ENCODE data around the gene ZNF777.
"Not testable (repeated sequence)": the region's sequence is repeated elsewhere in the genome, so short reads cannot be mapped to it uniquely, and the experiment has no call there.

Gene ZNF777

GRCh38 chr7:149404396-149404795 is 56.5 kb downstream of the ZNF777 start:
- Histone ChIP-seq H3K18ac (ENCODE audit: low read depth in 1 of 2, low read length in 2 of 2) (no peak overlapping the region), H3K4me1 (ENCODE audit: control insufficient read depth, insufficient read depth, low read depth, low read length) (no peaks in the 10 kb centered on the region), H2BK12ac (ENCODE audit: low read length in 2 of 2) (no peak overlapping the region), H3K23ac (ENCODE audit: low read length in 2 of 2) (no peak overlapping the region), H3K4me2 (ENCODE audit: low read length, poor library complexity, severe bottlenecking) (no peak overlapping the region), H2AFZ (ENCODE audit: low read depth, low read length) (no peak overlapping the region), H3K14ac (ENCODE audit: low read length in 2 of 2) (no peak overlapping the region), H3K79me1 (replicated peaks; ENCODE audit: low read length, poor library complexity, severe bottlenecking) (no peaks in the 10 kb centered on the region), H4K91ac (ENCODE audit: low read length) (no peak overlapping the region), H3K4me3 (ENCODE audit: insufficient read depth in 1 of 2, low read depth in 1 of 2, low read length in 2 of 2) (no peak overlapping the region), H2BK5ac (ENCODE audit: low read depth, low read length, poor library complexity, severe bottlenecking) (no peak overlapping the region), H3K27me3 (ENCODE audit: control insufficient read depth in 1 of 2, insufficient read depth in 1 of 2, low read length in 2 of 2) (peaks cover 0 to 17% of the 10 kb centered on the region in 2 experiments), H3K9me3 (ENCODE audit: control insufficient read depth, low read length) (no peaks in the 10 kb centered on the region), H2AK5ac (ENCODE audit: low read length, severe bottlenecking) (no peak overlapping the region), H3K4ac (ENCODE audit: low read depth in 1 of 2, low read length in 2 of 2) (no peak overlapping the region), H3K36me3 (ENCODE audit: control insufficient read depth in 1 of 2, insufficient read depth in 2 of 2, low read depth in 1 of 2, low read length in 2 of 2) (no peaks in the 10 kb centered on the region), H4K8ac (ENCODE audit: low read length) (no peak overlapping the region), H2BK120ac (ENCODE audit: low read depth, low read length) (no peak overlapping the region), H3K27ac (ENCODE audit: low read length, poor library complexity, severe bottlenecking) (no peak overlapping the region), H2BK15ac (ENCODE audit: low read depth, poor library complexity, severe bottlenecking) (no peak overlapping the region), H3K9ac (ENCODE audit: low read length) (no peak overlapping the region)
- 94% methylated on average over 12 of the region's 12 CpGs for whole genome bisulfite sequencing
- no peak for DNase-seq

GRCh38 chr7:149398195-149398820 is 62.6 kb downstream of the ZNF777 start:
- Histone ChIP-seq H3K9me3 (ENCODE audit: control insufficient read depth, low read length) (peaks cover 8% of the 10 kb centered on the region), H3K18ac (ENCODE audit: low read depth in 1 of 2, low read length in 2 of 2) (no peak overlapping the region), H3K4me2 (ENCODE audit: low read length, poor library complexity, severe bottlenecking) (no peak overlapping the region), H3K27me3 (ENCODE audit: control insufficient read depth in 1 of 2, insufficient read depth in 1 of 2, low read length in 2 of 2) (peaks cover 8 to 15% of the 10 kb centered on the region in 2 experiments), H3K36me3 (ENCODE audit: control insufficient read depth in 1 of 2, insufficient read depth in 2 of 2, low read depth in 1 of 2, low read length in 2 of 2) (no peaks in the 10 kb centered on the region), H3K14ac (ENCODE audit: low read length in 2 of 2) (no peak overlapping the region), H3K9ac (ENCODE audit: low read length) (no peak overlapping the region), H2AFZ (ENCODE audit: low read depth, low read length) (no peak overlapping the region), H2BK5ac (ENCODE audit: low read depth, low read length, poor library complexity, severe bottlenecking) (no peak overlapping the region), H3K79me1 (replicated peaks; ENCODE audit: low read length, poor library complexity, severe bottlenecking) (no peaks in the 10 kb centered on the region), H4K91ac (ENCODE audit: low read length) (no peak overlapping the region), H3K27ac (ENCODE audit: low read length, poor library complexity, severe bottlenecking) (no peak overlapping the region), H2BK120ac (ENCODE audit: low read depth, low read length) (no peak overlapping the region), H3K4me1 (ENCODE audit: control insufficient read depth, insufficient read depth, low read depth, low read length) (no peaks in the 10 kb centered on the region), H2AK5ac (ENCODE audit: low read length, severe bottlenecking) (no peak overlapping the region), H2BK12ac (ENCODE audit: low read length in 2 of 2) (no peak overlapping the region), H2BK15ac (ENCODE audit: low read depth, poor library complexity, severe bottlenecking) (no peak overlapping the region), H3K23ac (ENCODE audit: low read length in 2 of 2) (no peak overlapping the region), H3K4ac (ENCODE audit: low read depth in 1 of 2, low read length in 2 of 2) (no peak overlapping the region), H4K8ac (ENCODE audit: low read length) (no peak overlapping the region), H3K4me3 (ENCODE audit: insufficient read depth in 1 of 2, low read depth in 1 of 2, low read length in 2 of 2) (no peak overlapping the region)
- no peak for DNase-seq
- WGBS: 80% methylated on average over 22 of the region's 22 CpGs

GRCh38 chr7:149397470-149398043 is 63.3 kb downstream of the ZNF777 start:
- Histone ChIP-seq H3K23ac (ENCODE audit: low read length in 2 of 2) (no peak overlapping the region), H4K8ac (ENCODE audit: low read length) (no peak overlapping the region), H3K4ac (ENCODE audit: low read depth in 1 of 2, low read length in 2 of 2) (no peak overlapping the region), H3K27me3 (ENCODE audit: control insufficient read depth in 1 of 2, insufficient read depth in 1 of 2, low read length in 2 of 2) (peaks cover 8 to 9% of the 10 kb centered on the region in 2 experiments), H3K9me3 (ENCODE audit: control insufficient read depth, low read length) (peaks cover 8% of the 10 kb centered on the region), H3K4me3 (ENCODE audit: insufficient read depth in 1 of 2, low read depth in 1 of 2, low read length in 2 of 2) (no peak overlapping the region), H4K91ac (ENCODE audit: low read length) (no peak overlapping the region), H3K4me2 (ENCODE audit: low read length, poor library complexity, severe bottlenecking) (no peak overlapping the region), H2BK5ac (ENCODE audit: low read depth, low read length, poor library complexity, severe bottlenecking) (no peak overlapping the region), H3K9ac (ENCODE audit: low read length) (no peak overlapping the region), H2BK120ac (ENCODE audit: low read depth, low read length) (no peak overlapping the region), H3K14ac (ENCODE audit: low read length in 2 of 2) (no peak overlapping the region), H3K18ac (ENCODE audit: low read depth in 1 of 2, low read length in 2 of 2) (no peak overlapping the region), H2AK5ac (ENCODE audit: low read length, severe bottlenecking) (no peak overlapping the region), H3K79me1 (replicated peaks; ENCODE audit: low read length, poor library complexity, severe bottlenecking) (no peaks in the 10 kb centered on the region), H2BK12ac (ENCODE audit: low read length in 2 of 2) (no peak overlapping the region), H2BK15ac (ENCODE audit: low read depth, poor library complexity, severe bottlenecking) (no peak overlapping the region), H2AFZ (ENCODE audit: low read depth, low read length) (no peak overlapping the region), H3K27ac (ENCODE audit: low read length, poor library complexity, severe bottlenecking) (no peak overlapping the region), H3K36me3 (ENCODE audit: control insufficient read depth in 1 of 2, insufficient read depth in 2 of 2, low read depth in 1 of 2, low read length in 2 of 2) (no peaks in the 10 kb centered on the region), H3K4me1 (ENCODE audit: control insufficient read depth, insufficient read depth, low read depth, low read length) (no peaks in the 10 kb centered on the region)
- DNase-seq: no peak
- 85% methylated on average over 12 of the region's 14 CpGs for WGBS

GRCh38 chr7:149388550-149389335 is 72.1 kb downstream of the ZNF777 start:
- not testable (repeated sequence) for H2BK15ac ChIP-seq (ENCODE audit: low read depth, poor library complexity, severe bottlenecking); H3K9me3 ChIP-seq (ENCODE audit: control insufficient read depth, low read length); H2BK120ac ChIP-seq (ENCODE audit: low read depth, low read length); H4K91ac ChIP-seq (ENCODE audit: low read length); DNase-seq; H3K18ac ChIP-seq (ENCODE audit: low read depth in 1 of 2, low read length in 2 of 2); H3K79me1 ChIP-seq (replicated peaks; ENCODE audit: low read length, poor library complexity, severe bottlenecking); H4K8ac ChIP-seq (ENCODE audit: low read length); H3K36me3 ChIP-seq (ENCODE audit: control insufficient read depth in 1 of 2, insufficient read depth in 2 of 2, low read depth in 1 of 2, low read length in 2 of 2); H3K4me3 ChIP-seq (ENCODE audit: insufficient read depth in 1 of 2, low read depth in 1 of 2, low read length in 2 of 2); H2BK12ac ChIP-seq (ENCODE audit: low read length in 2 of 2); H3K23ac ChIP-seq (ENCODE audit: low read length in 2 of 2); H3K4me2 ChIP-seq (ENCODE audit: low read length, poor library complexity, severe bottlenecking); H3K9ac ChIP-seq (ENCODE audit: low read length); H3K4ac ChIP-seq (ENCODE audit: low read depth in 1 of 2, low read length in 2 of 2); H3K27me3 ChIP-seq (ENCODE audit: control insufficient read depth in 1 of 2, insufficient read depth in 1 of 2, low read length in 2 of 2); H3K14ac ChIP-seq (ENCODE audit: low read length in 2 of 2); H2BK5ac ChIP-seq (ENCODE audit: low read depth, low read length, poor library complexity, severe bottlenecking); H3K27ac ChIP-seq (ENCODE audit: low read length, poor library complexity, severe bottlenecking); H2AFZ ChIP-seq (ENCODE audit: low read depth, low read length); H2AK5ac ChIP-seq (ENCODE audit: low read length, severe bottlenecking); H3K4me1 ChIP-seq (ENCODE audit: control insufficient read depth, insufficient read depth, low read depth, low read length)
- WGBS: 66% methylated on average over 6 of the region's 6 CpGs

Data from mesenchymal stem cell (in vitro differentiated cells and primary cell).